Heart left ventricle (tissue), 13 donors: ENCODE data around the gene PXT1.

Source experiments
- POLR2A ChIP-seq, 2 donors: fragments of 450-650 bp; IDR thresholded peaks; one replicate each; pipeline ENCODE4 v1.6.1; 2017; ENCODE audit warnings: antibody characterized with exemption in 2 of 2, mild to moderate bottlenecking in 2 of 2, moderate library complexity in 2 of 2
- TF ChIP-seq, protein P1 (sequence below), 12 donors: fragments of 200-600 bp; sonication (generic) in 4 of 12; IDR thresholded peaks; one replicate each; pipeline versions ENCODE4 v1.5.0 to v1.8.0; 2018 to 2022; ENCODE audit warnings: antibody characterized with exemption in 12 of 12, mild to moderate bottlenecking in 5 of 12
- donor health status: ischemic (EF 13 %, LVEDD 7.1; RV severe dilation, severe dysfunction).
- donor health status: DM: no; HTN: yes; CAD: no.
- donor health status: DM: no; HTN: no; CAD: no.
- donor health status: ischemic (EF 25% LVEDD 6.9; RV normal size, moderate dysfunction).
- donor health status: ischemic (EF 25% LVEDD 5.7; RV mildly dilated, moderate dysfunction).
- donor health status: ischemic (EF 35%, LVEDD 5.7; RV mildly dilated, moderate dysfunction).
- donor health status: nonischemic (EF 11% LVEDD 7.7; RV severe dilation, severe dysfunction).
- donor health status: DM: yes; HTN: yes; CAD: no.
- donor health status: PGD.
- donor health status: ischemic (EF 29% LVEDD 5.4; RV normal size, mild dysfunction).
- donor health status: nonischemic (EF 23%, LVEDD 6.1; RV moderate dilation, normal function).

DNA sequence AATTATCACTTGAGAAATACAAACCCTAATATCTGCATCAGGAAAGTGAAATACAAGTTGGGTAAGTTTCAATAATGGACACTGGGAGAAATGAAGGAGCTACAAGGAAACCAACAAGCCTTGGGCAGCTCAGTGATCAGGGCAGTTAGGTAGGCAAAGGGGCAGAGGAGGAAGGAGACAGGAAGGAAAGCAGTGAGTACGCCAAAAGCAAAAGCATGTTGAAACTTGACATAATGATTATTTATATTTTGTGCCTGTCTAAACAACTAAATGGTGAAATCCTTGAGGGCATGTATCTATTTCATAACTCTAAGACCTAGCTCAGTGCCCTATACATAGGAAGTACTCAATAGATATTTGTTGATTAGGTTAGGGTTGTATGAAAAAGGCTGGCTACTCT is 23.3 kb downstream of the PXT1 start:
- TF ChIP-seq, protein P1, sequence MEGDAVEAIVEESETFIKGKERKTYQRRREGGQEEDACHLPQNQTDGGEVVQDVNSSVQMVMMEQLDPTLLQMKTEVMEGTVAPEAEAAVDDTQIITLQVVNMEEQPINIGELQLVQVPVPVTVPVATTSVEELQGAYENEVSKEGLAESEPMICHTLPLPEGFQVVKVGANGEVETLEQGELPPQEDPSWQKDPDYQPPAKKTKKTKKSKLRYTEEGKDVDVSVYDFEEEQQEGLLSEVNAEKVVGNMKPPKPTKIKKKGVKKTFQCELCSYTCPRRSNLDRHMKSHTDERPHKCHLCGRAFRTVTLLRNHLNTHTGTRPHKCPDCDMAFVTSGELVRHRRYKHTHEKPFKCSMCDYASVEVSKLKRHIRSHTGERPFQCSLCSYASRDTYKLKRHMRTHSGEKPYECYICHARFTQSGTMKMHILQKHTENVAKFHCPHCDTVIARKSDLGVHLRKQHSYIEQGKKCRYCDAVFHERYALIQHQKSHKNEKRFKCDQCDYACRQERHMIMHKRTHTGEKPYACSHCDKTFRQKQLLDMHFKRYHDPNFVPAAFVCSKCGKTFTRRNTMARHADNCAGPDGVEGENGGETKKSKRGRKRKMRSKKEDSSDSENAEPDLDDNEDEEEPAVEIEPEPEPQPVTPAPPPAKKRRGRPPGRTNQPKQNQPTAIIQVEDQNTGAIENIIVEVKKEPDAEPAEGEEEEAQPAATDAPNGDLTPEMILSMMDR (IDR thresholded peaks at IDR 0.05): no peak
- no peak for TF ChIP-seq POLR2A (IDR thresholded peaks at IDR 0.05)
